HG03342 (cell line): Measurements from ENCODE around the gene NFIX.
"Not testable (repeated sequence)": the region's sequence is repeated elsewhere in the genome, so short reads cannot be mapped to it uniquely, and the experiment has no call there.

Source experiments
- ATAC-seq: cut with Tn5 transposase; IDR thresholded peaks from one replicate; pipeline ENCODE4 v1.9.1; 2021; ENCODE audit warnings: mild to moderate bottlenecking, moderate library complexity; ENCODE audit not compliant: unreplicated experiment

Gene NFIX

DNA sequence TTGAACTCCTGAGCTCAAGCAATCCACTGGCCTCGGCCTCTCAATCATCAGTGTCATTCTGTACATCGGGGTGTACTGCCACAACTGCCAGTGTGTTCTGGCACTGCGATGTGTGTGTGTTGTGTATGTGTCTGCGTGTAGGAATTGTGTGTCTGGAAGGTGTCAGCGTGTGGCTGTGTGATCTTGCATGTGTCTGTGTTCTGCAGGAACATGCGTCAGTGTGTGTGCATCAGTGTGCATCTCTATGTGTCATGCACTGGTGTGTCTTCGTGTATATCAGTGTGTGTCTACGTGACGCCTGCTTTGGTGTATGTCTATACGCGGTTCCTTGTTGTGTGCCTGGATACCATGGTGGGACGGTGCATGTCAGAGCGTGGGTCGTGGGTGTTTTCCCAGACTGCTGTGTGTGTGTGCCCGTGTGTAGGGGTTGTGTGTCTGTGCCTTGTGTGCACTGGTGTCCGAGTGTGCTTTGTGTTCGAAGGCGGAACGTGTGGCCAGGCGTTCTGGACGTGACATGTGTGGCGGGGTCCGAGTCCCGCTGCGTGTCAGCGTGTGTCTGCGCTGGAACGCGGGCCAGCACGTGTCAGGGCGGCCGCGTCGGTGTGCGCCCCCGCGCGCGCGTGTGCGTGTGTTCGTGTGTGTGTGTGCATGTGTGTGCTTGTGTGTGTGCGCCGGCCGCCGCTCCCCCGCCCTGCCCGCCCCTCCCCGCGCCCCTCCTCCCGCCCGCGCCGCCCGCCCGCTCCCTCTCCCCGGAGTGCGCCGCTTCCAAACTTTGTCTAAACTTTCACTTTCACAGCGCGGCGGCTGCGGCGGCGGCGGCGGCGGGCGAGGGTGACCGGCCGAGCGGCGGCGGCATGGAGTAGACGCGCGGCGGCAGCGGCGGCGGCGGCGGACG, at the start of gene NFIX:
Gene NFIX (plus strand): TSS at position 775 of the 895 bp plus-strand sequence. CDS start 363 bp downstream, outside the sequence.
- no peak for ATAC-seq

DNA sequence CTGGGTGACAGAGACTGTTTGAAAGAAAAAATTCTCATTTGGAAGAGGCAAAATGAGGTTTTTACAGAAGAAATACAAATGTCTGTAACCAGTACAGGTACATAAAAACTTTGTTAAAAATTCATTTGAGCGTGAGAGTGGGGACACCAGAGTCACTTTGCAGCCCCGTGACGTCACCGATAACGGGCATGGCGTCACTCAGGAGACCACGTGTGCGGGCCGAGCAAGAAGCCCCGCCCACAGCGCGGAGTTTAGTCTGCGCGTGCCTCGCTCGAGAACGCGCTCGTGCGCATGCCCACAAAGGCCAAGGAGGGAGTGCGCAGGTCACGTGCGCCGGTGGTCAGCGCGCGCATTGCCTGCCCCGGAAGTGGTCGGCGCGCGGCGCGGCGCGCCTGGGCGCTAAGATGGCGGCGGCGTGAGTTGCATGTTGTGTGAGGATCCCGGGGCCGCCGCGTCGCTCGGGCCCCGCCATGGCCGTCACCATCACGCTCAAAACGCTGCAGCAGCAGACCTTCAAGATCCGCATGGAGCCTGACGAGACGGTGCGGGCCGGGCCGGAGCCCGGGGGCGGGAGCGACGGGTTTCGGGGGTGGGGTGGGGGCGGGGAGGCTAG, 49.7 kb upstream of the NFIX start, which contains the start of gene RAD23A:
Gene RAD23A (plus strand): TSS at position 384 of the 613 bp plus-strand sequence. CDS start 87 bp downstream, at position 471.
- peak; percentile 61 for ATAC-seq

DNA sequence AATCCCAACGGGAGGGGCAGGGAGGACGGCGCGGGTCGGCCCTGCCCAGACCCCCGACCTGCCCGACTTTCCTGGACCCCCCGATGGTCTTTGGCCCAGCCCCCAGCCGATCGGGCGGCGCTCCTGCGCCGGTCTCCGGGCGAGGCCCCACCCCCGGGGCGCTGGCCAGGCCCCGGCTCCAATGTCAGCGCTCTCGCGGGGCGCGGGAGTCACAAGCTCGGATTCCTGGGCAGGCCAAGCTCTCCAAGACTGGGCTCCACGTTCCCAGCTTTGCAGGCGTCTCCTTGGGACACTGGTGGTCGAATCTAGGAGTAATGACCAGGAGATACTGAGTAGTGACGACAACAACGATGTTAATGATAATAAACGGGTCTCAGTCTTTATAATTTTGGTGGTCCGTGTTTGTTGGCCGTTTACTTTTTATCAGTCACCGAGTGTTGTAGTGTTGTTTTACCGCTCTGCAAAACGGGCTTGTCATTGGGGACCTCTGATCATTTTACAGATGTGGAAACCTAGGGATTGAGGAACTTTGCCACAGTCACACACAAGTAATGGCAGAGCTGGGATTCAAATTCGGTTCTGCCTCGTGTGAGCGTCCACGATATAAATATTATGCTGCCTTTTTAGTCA, 49.1 kb upstream of the NFIX start:
- peak; percentile 26 for ATAC-seq

DNA sequence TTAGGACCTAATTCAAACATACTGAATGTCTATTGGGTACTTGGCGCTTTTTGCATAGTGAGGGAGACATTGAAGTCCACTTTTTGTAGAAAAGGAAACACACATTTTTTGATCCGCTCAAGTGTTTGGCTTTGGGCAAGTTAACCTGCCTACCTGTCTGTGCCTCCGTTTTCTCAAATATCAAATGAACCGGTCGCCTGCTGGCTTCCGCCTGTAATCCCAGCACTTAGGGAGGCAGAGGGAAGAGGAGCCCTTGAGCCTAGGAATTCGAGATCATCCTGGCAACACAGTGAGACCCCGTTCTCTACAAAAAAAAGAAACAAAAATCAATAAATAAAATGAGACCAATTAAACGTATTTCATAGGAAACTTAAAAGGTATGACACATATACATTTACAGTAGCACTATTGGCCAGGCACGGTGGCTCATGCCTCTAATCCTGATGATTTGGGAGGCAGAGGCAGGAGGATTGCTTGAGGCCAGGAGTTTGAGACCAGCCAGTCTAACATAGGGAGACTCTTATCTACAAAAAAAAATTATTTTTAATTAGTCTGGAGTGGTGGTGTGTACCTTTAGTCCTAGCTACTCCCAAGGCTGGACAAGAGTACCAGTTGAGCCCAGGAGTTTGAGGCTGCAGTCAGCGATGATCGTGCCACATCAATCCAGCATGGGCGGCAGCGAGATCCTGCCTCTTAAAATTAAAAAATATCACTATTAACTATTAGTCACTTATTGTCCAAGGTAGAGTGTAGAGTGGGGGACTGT, 48.4 kb upstream of the NFIX start:
- ATAC-seq: no peak

DNA sequence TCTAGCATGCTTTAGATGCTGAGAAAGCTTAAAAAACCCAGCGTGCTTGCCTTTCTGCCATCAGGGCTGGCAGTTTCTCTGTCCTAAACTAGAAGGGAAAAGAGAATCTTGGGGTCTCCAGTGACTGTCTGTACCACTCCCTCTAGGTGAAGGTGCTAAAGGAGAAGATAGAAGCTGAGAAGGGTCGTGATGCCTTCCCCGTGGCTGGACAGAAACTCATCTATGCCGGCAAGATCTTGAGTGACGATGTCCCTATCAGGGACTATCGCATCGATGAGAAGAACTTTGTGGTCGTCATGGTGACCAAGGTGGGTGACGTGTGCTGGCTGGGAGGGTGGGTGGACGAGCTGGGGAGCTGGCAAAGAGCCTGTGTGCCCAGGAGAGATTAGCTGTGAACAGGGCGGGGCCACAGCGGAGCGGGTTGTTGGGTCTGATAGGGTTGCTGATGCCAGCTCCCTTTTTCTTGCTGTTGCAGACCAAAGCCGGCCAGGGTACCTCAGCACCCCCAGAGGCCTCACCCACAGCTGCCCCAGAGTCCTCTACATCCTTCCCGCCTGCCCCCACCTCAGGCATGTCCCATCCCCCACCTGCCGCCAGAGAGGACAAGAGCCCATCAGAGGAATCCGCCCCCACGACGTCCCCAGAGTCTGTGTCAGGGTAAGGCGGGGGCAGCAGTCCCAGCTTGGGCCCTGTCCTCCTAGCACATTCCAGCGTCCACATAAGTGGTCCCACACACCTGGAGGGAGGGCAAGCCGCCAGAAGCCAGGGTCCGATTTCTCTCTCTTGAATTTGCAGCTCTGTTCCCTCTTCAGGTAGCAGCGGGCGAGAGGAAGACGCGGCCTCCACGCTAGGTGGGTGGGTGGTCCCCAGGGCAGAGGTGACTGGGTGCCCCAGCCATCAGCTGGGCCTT, 47.3 kb upstream of the NFIX start:
- no peak for ATAC-seq

DNA sequence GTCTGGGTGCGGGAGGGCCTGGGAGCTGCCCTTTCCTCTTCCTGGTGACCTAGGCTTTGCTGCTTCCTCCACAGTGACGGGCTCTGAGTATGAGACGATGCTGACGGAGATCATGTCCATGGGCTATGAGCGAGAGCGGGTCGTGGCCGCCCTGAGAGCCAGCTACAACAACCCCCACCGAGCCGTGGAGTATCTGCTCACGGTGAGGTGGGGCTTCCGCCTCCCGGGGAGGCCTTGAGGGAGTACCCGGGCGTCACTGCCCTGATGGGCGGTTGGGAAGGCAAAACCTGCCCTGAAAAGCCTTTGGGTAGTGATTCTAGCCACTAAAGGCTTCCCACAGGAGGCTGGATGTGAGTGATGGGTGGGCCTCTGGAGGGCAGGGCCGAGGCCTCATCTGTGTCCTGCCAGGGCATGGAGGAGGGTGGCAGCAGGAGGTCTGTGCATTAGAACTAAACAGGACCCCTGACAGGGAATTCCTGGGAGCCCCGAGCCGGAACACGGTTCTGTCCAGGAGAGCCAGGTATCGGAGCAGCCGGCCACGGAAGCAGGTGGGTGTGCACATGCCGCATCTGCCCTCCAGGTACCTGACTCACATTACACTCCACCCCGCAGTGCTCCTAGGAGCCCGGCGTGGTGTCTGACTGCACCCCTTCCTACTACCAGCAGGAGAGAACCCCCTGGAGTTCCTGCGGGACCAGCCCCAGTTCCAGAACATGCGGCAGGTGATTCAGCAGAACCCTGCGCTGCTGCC, 46.5 kb upstream of the NFIX start:
- no peak for ATAC-seq

DNA sequence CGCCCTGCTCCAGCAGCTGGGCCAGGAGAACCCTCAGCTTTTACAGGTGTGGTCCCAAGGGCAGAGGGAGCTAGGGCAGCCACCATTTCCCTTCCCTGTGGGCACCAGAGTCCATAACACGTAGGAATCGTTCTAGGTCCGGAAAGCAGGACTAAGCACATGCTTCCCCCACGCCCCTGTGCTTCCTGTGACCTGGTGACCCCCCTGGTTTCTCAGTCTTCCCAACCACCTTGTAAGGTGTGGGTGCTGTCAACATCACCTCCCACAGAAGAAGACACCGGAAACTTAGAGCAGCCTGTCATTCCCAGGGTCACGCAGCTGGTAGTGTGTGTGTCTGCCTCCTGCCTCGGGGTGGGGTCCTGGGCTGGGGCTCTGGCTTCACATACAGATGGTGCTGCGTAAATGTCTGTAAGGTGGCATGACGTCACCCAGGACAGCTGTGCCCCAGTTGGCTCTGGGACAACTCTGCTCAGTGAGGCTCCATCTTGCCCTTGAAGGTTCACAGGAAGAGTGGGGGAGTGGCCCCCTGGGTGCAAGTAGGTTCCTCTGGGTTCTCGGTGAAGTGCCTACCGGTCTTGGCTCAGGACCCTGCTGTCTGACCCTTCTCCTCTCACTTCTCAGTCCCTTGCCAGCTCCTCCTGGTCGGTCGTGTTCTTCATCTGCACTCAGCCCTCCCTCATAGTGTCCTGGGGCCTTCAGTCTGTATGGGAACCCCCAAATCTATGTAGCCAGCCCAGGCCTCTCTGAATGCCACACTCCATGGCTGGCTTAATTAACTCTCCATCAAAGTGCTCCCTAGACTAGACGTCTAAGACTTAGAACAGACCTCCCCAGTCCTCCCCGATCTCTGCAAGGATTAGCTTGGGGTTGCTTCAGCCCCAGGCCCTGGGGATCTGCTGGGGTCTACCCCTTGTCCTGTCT, 45.7 kb upstream of the NFIX start:
- no peak for ATAC-seq

DNA sequence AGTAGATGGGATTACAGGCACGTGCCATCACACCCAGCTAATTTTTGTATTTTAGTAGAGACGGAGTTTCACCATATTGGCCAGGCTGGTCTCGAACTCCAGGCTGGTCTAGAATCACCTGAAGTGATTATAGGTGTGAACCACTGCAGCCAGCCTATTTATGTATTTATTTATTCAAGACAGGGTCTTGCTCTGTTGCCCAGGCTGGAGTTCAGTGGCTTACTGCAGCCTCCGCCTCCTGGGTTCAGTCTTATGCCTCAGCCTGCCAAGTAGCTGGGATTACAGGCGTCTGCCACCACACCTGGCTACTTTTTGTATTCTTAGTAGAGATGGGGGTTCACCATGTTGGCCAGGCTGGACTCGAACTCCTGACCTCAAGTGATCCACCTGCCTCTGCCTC, 43.2 kb upstream of the NFIX start:
- not testable (repeated sequence) for ATAC-seq

DNA sequence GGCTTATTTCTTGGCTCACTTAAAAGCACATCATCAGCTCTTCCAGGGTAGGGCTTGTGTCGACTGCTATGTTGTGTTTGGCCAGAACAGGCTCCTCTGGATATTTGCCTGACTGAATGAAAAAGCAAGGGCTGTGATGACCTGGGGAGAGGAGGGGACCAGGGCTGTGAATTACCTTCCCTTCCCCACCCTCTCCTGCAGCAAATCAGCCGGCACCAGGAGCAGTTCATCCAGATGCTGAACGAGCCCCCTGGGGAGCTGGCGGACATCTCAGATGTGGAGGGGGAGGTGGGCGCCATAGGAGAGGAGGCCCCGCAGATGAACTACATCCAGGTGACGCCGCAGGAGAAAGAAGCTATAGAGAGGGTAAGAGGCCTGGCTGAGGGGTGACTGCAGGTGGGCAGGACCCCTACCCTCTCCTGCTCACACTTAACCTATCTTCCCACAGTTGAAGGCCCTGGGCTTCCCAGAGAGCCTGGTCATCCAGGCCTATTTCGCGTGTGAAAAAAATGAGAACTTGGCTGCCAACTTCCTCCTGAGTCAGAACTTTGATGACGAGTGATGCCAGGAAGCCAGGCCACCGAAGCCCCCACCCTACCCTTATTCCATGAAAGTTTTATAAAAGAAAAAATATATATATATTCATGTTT, 42.7 kb upstream of the NFIX start:
- ATAC-seq: no peak

DNA sequence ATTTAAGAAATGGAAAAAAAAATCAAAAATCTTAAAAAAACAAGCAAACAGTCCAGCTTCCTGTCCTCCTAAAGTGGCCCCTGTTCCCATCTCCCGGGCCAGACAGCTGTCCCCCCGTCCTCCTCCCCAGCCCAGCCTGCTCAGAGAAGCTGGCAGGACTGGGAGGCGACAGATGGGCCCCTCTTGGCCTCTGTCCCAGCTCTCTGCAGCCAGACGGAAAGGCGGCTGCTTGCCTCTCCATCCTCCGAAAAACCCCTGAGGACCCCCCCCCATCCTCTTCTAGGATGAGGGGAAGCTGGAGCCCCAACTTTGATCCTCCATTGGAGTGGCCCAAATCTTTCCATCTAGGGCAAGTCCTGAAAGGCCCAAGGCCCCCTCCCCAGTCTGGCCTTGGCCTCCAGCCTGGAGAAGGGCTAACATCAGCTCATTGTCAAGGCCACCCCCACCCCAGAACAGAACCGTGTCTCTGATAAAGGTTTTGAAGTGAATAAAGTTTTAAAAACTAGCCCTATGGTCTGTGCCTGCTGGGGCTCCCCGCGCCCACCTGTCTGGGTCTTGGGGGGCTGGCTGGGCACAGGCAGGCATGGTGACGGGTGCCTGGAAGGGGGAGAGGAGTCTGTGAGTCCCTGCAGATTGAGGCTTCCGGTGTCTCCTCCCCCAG, 42.0 kb upstream of the NFIX start:
- ATAC-seq: no peak

DNA sequence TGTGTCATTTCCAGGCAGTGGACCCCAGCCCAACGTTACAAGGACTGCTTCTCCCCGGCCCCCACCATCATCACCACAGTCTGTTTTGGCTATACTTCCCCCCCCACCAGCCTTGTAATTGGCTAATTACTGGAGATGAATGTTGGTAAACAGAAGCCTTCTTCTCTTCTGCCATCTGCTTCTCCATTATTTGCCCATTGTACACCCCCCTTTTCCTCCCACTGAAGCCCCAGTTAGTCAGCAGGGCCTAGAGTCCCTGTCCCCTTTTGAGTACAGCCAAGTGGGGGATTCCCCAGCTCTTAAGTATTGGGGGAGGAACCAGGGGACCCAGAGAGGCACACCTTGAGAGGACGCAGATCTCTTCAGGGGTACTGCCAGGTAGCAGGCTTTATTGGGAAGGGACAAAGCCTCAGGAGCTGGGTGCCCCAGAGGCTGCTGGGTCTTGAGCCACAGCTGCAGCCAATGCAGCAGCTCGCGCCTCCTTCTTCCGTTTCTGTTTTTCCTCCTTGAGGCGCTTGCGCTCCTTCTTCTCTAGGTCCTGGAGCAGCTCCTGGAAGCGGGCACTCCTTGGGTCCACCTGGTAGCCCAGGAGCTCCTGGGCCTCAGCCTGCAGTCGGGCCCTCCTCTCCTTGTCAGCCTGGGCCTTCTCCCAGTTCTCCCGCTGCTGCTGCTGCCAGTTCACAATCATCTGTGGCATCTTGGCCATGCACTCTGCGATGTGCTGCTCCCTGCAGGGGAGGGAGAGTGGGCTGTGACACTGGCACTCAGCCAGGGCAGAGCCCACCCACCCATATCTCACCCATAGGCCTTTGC, 41.3 kb upstream of the NFIX start:
- ATAC-seq: no peak

DNA sequence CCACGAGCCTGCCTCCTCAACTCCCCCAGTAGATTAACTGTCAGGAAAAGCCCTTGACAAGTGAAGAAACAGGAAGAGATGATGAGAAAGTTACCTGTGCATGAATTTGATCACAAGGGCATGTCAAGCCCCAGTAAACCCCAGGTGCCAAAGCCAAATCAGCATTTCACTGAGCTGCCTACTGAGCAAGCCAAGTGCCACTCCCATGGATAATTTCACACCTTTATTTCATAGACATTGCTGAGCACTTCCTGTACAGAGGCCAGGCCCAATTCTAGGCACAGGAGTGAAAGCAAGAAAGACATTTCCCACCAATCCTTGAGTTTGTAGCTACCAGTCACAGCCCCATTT, 40.7 kb upstream of the NFIX start:
- ATAC-seq: no peak

DNA sequence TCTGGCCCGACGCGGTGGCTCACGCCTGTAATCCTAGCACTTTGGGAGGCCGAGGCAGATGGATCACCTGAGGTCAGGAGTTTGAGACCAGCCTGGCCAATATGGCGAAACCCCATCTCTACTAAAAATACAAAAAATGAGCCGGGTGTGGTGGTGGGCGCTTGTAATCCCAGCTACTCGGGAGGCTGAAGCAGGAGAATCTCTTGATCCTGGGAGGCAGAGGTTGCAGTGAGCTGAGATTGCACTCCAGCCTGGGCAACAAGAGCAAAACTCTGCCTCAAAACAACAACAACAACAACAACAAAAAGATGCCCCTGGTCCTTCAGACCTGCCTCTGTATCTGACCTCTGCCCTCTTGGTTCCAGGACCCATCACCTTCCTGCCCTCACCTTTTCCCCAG, 39.7 kb upstream of the NFIX start:
- not testable (repeated sequence) for ATAC-seq

DNA sequence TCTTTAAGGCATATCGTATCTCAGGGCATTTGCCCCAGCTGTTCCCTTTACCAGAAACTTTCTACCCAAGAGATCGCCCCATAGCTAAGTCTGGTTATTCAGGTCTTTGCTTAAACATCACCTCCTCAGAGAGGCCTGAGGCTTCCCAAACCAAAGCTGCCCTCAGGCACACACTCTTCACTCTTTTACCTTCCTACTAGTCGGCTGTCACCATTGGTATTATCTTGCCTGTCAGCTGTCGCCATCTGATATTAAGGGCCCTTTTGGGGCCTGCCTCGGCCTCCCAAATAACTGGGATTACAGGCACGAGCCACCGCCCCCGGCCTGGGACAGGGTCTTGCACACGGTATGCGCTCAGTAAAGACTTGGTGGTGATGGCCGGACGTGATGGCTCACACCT, 39.3 kb upstream of the NFIX start:
- ATAC-seq: no peak

DNA sequence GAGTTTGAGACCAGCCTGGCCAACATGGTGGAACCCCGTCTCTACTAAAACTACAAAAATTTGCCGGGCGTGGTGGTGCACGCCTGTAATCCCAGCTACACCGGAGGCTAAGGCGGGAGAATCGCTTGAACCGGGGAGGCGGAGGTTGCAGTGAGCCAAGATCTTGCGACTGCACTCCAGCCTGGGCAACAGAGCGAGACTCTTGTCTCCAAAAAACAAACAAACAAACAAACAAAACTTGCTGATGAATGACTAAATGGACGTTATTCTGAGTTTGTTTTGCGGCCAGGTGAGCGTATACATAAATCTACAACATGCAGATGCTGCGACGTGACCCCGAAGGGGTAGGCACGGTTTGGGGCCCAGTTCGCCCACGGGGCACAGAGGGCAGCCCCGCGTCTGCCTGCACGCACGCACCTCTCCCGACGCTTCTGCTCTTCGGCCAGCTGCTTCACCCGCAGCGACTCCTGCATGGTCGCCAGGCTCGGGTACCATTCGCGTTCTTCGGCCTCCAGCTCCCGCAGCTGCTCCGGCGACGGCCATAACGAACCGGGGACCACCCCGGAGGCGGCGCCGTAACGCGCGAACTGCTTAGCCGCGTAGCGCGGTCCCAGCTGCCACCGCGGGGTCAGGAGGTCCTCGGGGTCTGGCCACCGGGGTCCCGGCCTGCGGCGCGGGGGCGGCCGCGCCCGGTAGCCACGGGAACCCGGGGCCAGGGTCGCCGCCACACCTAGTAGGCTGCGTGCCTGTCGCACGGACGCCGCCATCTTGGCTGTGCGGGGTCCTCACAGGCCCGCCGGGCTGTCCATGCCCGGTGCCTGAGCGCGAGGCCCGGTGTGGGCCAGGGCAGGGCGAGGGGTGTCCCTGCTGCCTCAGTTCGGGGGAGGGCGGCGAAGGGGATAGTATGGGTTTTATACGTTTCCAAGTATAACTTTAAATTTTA, 38.6 kb upstream of the NFIX start, which contains the start of gene GADD45GIP1:
Gene GADD45GIP1 (minus strand): TSS at position 778 of the 943 bp plus-strand sequence. CDS start 11 bp downstream, at position 767.
- ATAC-seq: peak; percentile 63
